Measurements from ENCODE around the gene RECQL. TPM values are rescaled to one million over a fixed set of nuclear protein-coding genes. Genes with fewer than 3 reads are reported as not detected.

Gene RECQL
- total RNA-seq, 6 experiments from 2014 or later = 8.9 to 21.2 (median 13.1) TPM

GRCh38 chr12:21509768-21510167, 8.3 kb upstream of the RECQL start:
- Histone ChIP-seq H3K36me3 (peaks cover 0 to 23% (median 2%) of the 10 kb centered on the region in 4 donors), H3K27me3 (no peaks in the 10 kb centered on the region), H3K4me1 (peaks cover 0 to 5% (median 0%) of the 10 kb centered on the region in 4 donors), H3K9me3 (no peaks in the 10 kb centered on the region), H3K4me3 (no peak overlapping the region), H3K27ac (no peak overlapping the region)
- no peak for TF ChIP-seq CTCF (IDR thresholded peaks at IDR 0.05)
- TF ChIP-seq POLR2A (IDR thresholded peaks at IDR 0.05) = no peak
- ATAC-seq (no peak), DNase-seq (no peak)
- 40% methylated on average over 2 of the region's 2 CpGs for WGBS (ENCODE audit: insufficient coverage, low coverage, low lambda C conversion rate, missing lambda C conversion rate)
- intact Hi-C loops (cut with DNase I) = no loop called here

GRCh38 chr12:21507849-21508248, 6.4 kb upstream of the RECQL start:
- H3K27ac ChIP-seq = no peak overlapping the region
- H3K9me3 ChIP-seq = no peaks in the 10 kb centered on the region
- 82% methylated on average over 2 of the region's 2 CpGs for WGBS (ENCODE audit: insufficient coverage, low coverage, low lambda C conversion rate, missing lambda C conversion rate)
- peaks cover 0 to 8% (median 2%) of the 10 kb centered on the region in 4 donors for H3K4me1 ChIP-seq
- TF ChIP-seq CTCF (IDR thresholded peaks at IDR 0.05) (no peak), POLR2A (IDR thresholded peaks at IDR 0.05) (no peak)
- no peaks in the 10 kb centered on the region for H3K27me3 ChIP-seq
- DNase-seq (no peak), ATAC-seq (no peak)
- H3K4me3 ChIP-seq = no peak overlapping the region
- peaks cover 0 to 9% (median 2%) of the 10 kb centered on the region in 4 donors for H3K36me3 ChIP-seq
- intact Hi-C loops (cut with DNase I) = no loop called here

GRCh38 chr12:21505888-21506287, 4.5 kb upstream of the RECQL start:
- no peak for TF ChIP-seq POLR2A (IDR thresholded peaks at IDR 0.05)
- TF ChIP-seq CTCF (IDR thresholded peaks at IDR 0.05) = no peak
- ATAC-seq = no peak
- WGBS (ENCODE audit: insufficient coverage, low coverage, low lambda C conversion rate, missing lambda C conversion rate) = 59% methylated on average over 2 of the region's 2 CpGs

GRCh38 chr12:21502872-21503271, 1.4 kb upstream of the RECQL start:
- Histone ChIP-seq H3K36me3 (peaks cover 0 to 3% (median under 1%) of the 10 kb centered on the region in 4 donors), H3K27ac (no peak overlapping the region), H3K4me3 (peak overlapping the region in 1 of 3 donors; percentile 95), H3K27me3 (no peaks in the 10 kb centered on the region), H3K9me3 (no peaks in the 10 kb centered on the region), H3K4me1 (peaks cover 0 to 24% (median 8%) of the 10 kb centered on the region in 4 donors)
- TF ChIP-seq CTCF (IDR thresholded peaks at IDR 0.05) (no peak), POLR2A (IDR thresholded peaks at IDR 0.05) (no peak)
- DNase-seq = no peak
- 100% methylated on average over 1 of the region's 1 CpG for WGBS (ENCODE audit: insufficient coverage, low coverage, low lambda C conversion rate, missing lambda C conversion rate)
- intact Hi-C loops (cut with DNase I) = no loop called here
- ATAC-seq = no peak

More at GRCh38 chr12:21505888-21506287, 4.5 kb upstream of the RECQL start:
- no peak for DNase-seq
- H3K27me3 ChIP-seq = no peaks in the 10 kb centered on the region
- H3K36me3 ChIP-seq = peaks cover 0 to 4% (median 2%) of the 10 kb centered on the region in 4 donors
- no peak overlapping the region for H3K4me3 ChIP-seq
- intact Hi-C loops (cut with DNase I) = no loop called here
- no peaks in the 10 kb centered on the region for H3K9me3 ChIP-seq
- H3K4me1 ChIP-seq = peaks cover 0 to 14% (median 3%) of the 10 kb centered on the region in 4 donors
- no peak overlapping the region for H3K27ac ChIP-seq

- TF ChIP-seq CTCF (IDR thresholded peaks at IDR 0.05) (no peak), POLR2A (IDR thresholded peaks at IDR 0.05) (no peak)
- Histone ChIP-seq H3K27ac (peak overlapping the region; percentile 60 to 87 (median 80)), H3K36me3 (peaks cover 0 to 5% (median 0%) of the 10 kb centered on the region in 4 donors), H3K4me3 (peak overlapping the region; percentile 85 to 96 (median 95)), H3K4me1 (peaks cover 0 to 24% (median 8%) of the 10 kb centered on the region in 4 donors), H3K27me3 (no peaks in the 10 kb centered on the region), H3K9me3 (no peaks in the 10 kb centered on the region)
- ATAC-seq (peak; percentile 13 to 38 (median 22)), DNase-seq (no peak)
- 0% methylated on average over 13 of the region's 14 CpGs for WGBS (ENCODE audit: insufficient coverage, low coverage, low lambda C conversion rate, missing lambda C conversion rate)
- intact Hi-C loops (cut with DNase I) = no loop called here
Observed at GRCh38 chr12:21502164-21502496, 695 bp upstream of the RECQL start.
